Activated CD4-positive, alpha-beta T cell treated with anti-CD3 and anti-CD28 coated beads, Interleukin-2, Interleukin-4, amounts not matched to agents 100 ng/mL and 50 ng/mL, durations not matched to agents 16 hours and 8 hours (primary cell): ENCODE results near the gene ECD.
A peak's percentile ranks its signal among the peaks of the same experiment; 100 is the strongest.
"Not testable (repeated sequence)": the region's sequence is repeated elsewhere in the genome, so short reads cannot be mapped to it uniquely, and the experiment has no call there.

Experiments
- DNase-seq: peaks from one replicate; pipeline ENCODE4 v3.0.0-alpha.2; 2020; ENCODE audit warnings: low spot score

The ECD gene

GRCh38 chr10:73159038-73159648, 8.7 kb downstream of the ECD start:
- peak; percentile 50 for DNase-seq

GRCh38 chr10:73156054-73156453, 11.8 kb downstream of the ECD start:
- no peak for DNase-seq

GRCh38 chr10:73152009-73152408, 15.8 kb downstream of the ECD start:
- no peak for DNase-seq

- not testable (repeated sequence) for DNase-seq
Measured at GRCh38 chr10:73150633-73151413, 17.0 kb downstream of the ECD start.

- no peak for DNase-seq
Measured at GRCh38 chr10:73141603-73142002, 26.2 kb downstream of the ECD start.

GRCh38 chr10:73139251-73139650, 28.6 kb downstream of the ECD start:
- no peak for DNase-seq

GRCh38 chr10:73136627-73137026, 31.2 kb downstream of the ECD start:
- no peak for DNase-seq

GRCh38 chr10:73134727-73135126, 33.1 kb downstream of the ECD start:
- DNase-seq: no peak

- DNase-seq: no peak
Measured at GRCh38 chr10:73131913-73132686, 35.7 kb downstream of the ECD start.

GRCh38 chr10:73131301-73131700, 36.5 kb downstream of the ECD start:
- no peak for DNase-seq

- no peak for DNase-seq
Measured at GRCh38 chr10:73126343-73126742, 41.5 kb downstream of the ECD start.

- no peak for DNase-seq
Measured at GRCh38 chr10:73119952-73120351, 47.9 kb downstream of the ECD start.

GRCh38 chr10:73119457-73119856, 48.4 kb downstream of the ECD start:
- DNase-seq: no peak

GRCh38 chr10:73117976-73118743, 49.6 kb downstream of the ECD start:
- DNase-seq: no peak

- DNase-seq: no peak
Measured at GRCh38 chr10:73116017-73116416, 51.8 kb downstream of the ECD start.

GRCh38 chr10:73113551-73113950, 54.3 kb downstream of the ECD start:
- no peak for DNase-seq

- DNase-seq: not testable (repeated sequence)
Measured at GRCh38 chr10:73112032-73112431, 55.8 kb downstream of the ECD start.

GRCh38 chr10:73110345-73110849, 57.4 kb downstream of the ECD start, which contains the start of gene NUDT13:
Gene NUDT13 (plus strand): TSS chr10:73110455. CDS start chr10:73114366, 3,911 bp downstream.
- peak; percentile 66 for DNase-seq

- not testable (repeated sequence) for DNase-seq
Measured at GRCh38 chr10:73109248-73109652, 58.6 kb downstream of the ECD start.

- no peak for DNase-seq
Measured at GRCh38 chr10:73106301-73106700, 61.5 kb downstream of the ECD start.

GRCh38 chr10:73099141-73099540, 68.7 kb downstream of the ECD start:
- no peak for DNase-seq

- DNase-seq: no peak
Measured at GRCh38 chr10:73097305-73097670, 70.5 kb downstream of the ECD start.
